Transverse colon (tissue), 4 donors: Measurements from ENCODE around the gene DNAAF5. TPM values are rescaled to one million over a fixed set of nuclear protein-coding genes. Genes with fewer than 3 reads are reported as not detected.
A peak's percentile ranks its signal among the peaks of the same experiment; 100 is the strongest.

Experiments used
- DNase-seq: peaks from one replicate; pipeline ENCODE4 v3.0.0-alpha.2; 2019
- H3K27ac ChIP-seq, 4 donors: fragments of 200-600 bp; sonication (generic); 2 replicates each; pipeline ENCODE4 v1.5.1; 2016 to 2018; ENCODE audit warnings: inconsistent platforms in 4 of 4
- H3K27me3 ChIP-seq: fragments of 200-600 bp; sonication (generic); 2 replicates; pipeline ENCODE4 v1.5.1; 2017; ENCODE audit warnings: inconsistent platforms
- H3K36me3 ChIP-seq, 4 donors: fragments of 200-600 bp; sonication (generic); 2 replicates each; pipeline ENCODE4 v1.5.1; 2017 to 2019; ENCODE audit warnings: inconsistent platforms in 4 of 4
- H3K4me1 ChIP-seq, 4 donors: fragments of 200-600 bp; sonication (generic); 2 replicates each; pipeline ENCODE4 v1.5.1; 2017 to 2020; ENCODE audit warnings: inconsistent platforms in 4 of 4
- H3K4me3 ChIP-seq, 4 donors: fragments of 200-600 bp; sonication (generic); 1 replicate in 1 of 4; 2 replicates in 3 of 4; pipeline versions ENCODE4 v1.5.1 to v1.6.1; 2017 to 2019; ENCODE audit warnings: inconsistent platforms in 4 of 4
- H3K9me3 ChIP-seq, 2 donors: fragments of 200-600 bp; sonication (generic); 2 replicates each; pipeline ENCODE4 v1.5.1; 2017 to 2019; ENCODE audit warnings: inconsistent platforms in 2 of 2
- CTCF ChIP-seq, 5 experiments: fragments of 200-600 bp in 3 of 5; fragments of 450-650 bp in 2 of 5; sonication (generic) in 3 of 5; IDR thresholded peaks; 1 replicate in 2 of 5; 2 replicates in 3 of 5; pipeline ENCODE4 v1.5.1; 2016 to 2017; ENCODE audit warnings: antibody characterized with exemption in 5 of 5, inconsistent platforms in 3 of 5, mild to moderate bottlenecking in 2 of 5, moderate library complexity in 1 of 5
- EP300 ChIP-seq: sonication (generic); formaldehyde crosslinking; IDR thresholded peaks from one replicate; pipeline ENCODE4 v1.6.1; 2017; ENCODE audit warnings: antibody characterized with exemption, low read depth
- POLR2A ChIP-seq: fragments of 450-650 bp; IDR thresholded peaks from one replicate; pipeline ENCODE4 v1.6.1; 2016; ENCODE audit warnings: antibody characterized with exemption, mild to moderate bottlenecking, moderate library complexity
- POLR2AphosphoS5 ChIP-seq, 3 donors: sonication (generic); formaldehyde crosslinking; IDR thresholded peaks; one replicate each; pipeline ENCODE4 v1.6.1; 2016; ENCODE audit warnings: antibody characterized with exemption in 3 of 3
- WGBS, 2 donors: methylation state at CpG; one replicate each; pipeline ENCODE4 v1.1.5; 2018; ENCODE audit warnings: low coverage in 1 of 2; 5-methylcytosine and 5-hydroxymethylcytosine counted together
- in situ Hi-C, 4 donors: fragments of 200-750 bp; cut with MboI; loops; one replicate each; pipeline versions ENCODE4 v1.15.0 to v1.15.1; 2017; ENCODE audit warnings: low sequenced_read_pairs in 3 of 4, low pct_ligation_motif_present in 1 of 4, low pct_unique_long_range_greater_than_20kb in 1 of 4
- intact Hi-C: fragments of 100-400 bp; cut with DNase I; formaldehyde crosslinking; loops from one replicate; pipeline ENCODE4 v1.15.1; 2023; ENCODE audit warnings: low total_unique reads
- total RNA-seq, 4 donors: library from RNA; depleted of rRNA; stranded (reverse); fragments of >200 nt; gene quantifications; one replicate each; pipeline ENCODE4 v1.1.0, GENCODE V29; 2016

Gene DNAAF5
- total RNA-seq, 4 donors from 2014 or later, result 20.5 to 97.3 (median 34.6) TPM

- TF ChIP-seq POLR2AphosphoS5 (IDR thresholded peaks at IDR 0.05), result no peak
- TF ChIP-seq CTCF (IDR thresholded peaks at IDR 0.05), result no peak
- TF ChIP-seq EP300, result no peak
- no peak for TF ChIP-seq POLR2A
- intact Hi-C loops (no loop called here), in situ Hi-C loops (no loop called here)
- Histone ChIP-seq H3K4me3 (no peak overlapping the region), H3K27me3 (peaks cover 11% of the 10 kb centered on the region), H3K36me3 (no peaks in the 10 kb centered on the region), H3K27ac (no peak overlapping the region), H3K9me3 (no peaks in the 10 kb centered on the region), H3K4me1 (peaks cover 8 to 30% (median 23%) of the 10 kb centered on the region in 4 donors)
- WGBS, 2 donors, result 82 to 91% methylated on average over 6 to 14 of the region's 14 CpGs
- no peak for DNase-seq
Measured at GRCh38 chr7:710161-710560, 16.3 kb upstream of the DNAAF5 start.

- no peak for DNase-seq
- Histone ChIP-seq H3K27me3 (peaks cover 11% of the 10 kb centered on the region), H3K36me3 (no peaks in the 10 kb centered on the region), H3K4me3 (peak overlapping the region; percentile 49 to 57 (median 53)), H3K9me3 (no peaks in the 10 kb centered on the region), H3K27ac (peak overlapping the region in 2 of 4 donors; percentile 41 to 45), H3K4me1 (peaks cover 0 to 20% (median 14%) of the 10 kb centered on the region in 4 donors)
- TF ChIP-seq POLR2A (no peak), POLR2AphosphoS5 (IDR thresholded peaks at IDR 0.05) (no peak), CTCF (IDR thresholded peaks at IDR 0.05) (no peak), EP300 (no peak)
- intact Hi-C loops, result no loop called here
- in situ Hi-C loops, result no loop called here
- 74% methylated on average over 33 of the region's 45 CpGs; no CpG with 5 or more reads in 1 of the 2 donors for WGBS, 2 donors
Measured at GRCh38 chr7:711093-711921, 15.2 kb upstream of the DNAAF5 start.

- WGBS, 2 donors, result 79% methylated on average over 22 of the region's 44 CpGs; no CpG with 5 or more reads in 1 of the 2 donors
- no peak for DNase-seq
- H3K27ac ChIP-seq, result peak overlapping the region in 1 of 4 donors; percentile 45
- in situ Hi-C loops (no loop called here), intact Hi-C loops (no loop called here)
- H3K36me3 ChIP-seq, result no peaks in the 10 kb centered on the region
- peak overlapping the region; percentile 49 to 57 (median 53) for H3K4me3 ChIP-seq
- H3K9me3 ChIP-seq, result no peaks in the 10 kb centered on the region
- peaks cover 0 to 14% (median 12%) of the 10 kb centered on the region in 4 donors for H3K4me1 ChIP-seq
- TF ChIP-seq POLR2A, result no peak
- no peak for TF ChIP-seq EP300
- no peak for TF ChIP-seq CTCF (IDR thresholded peaks at IDR 0.05)
- TF ChIP-seq POLR2AphosphoS5 (IDR thresholded peaks at IDR 0.05), result no peak
- peaks cover 11% of the 10 kb centered on the region for H3K27me3 ChIP-seq
Measured at GRCh38 chr7:711922-712380, 14.5 kb upstream of the DNAAF5 start.

GRCh38 chr7:712381-713138 lies 13.9 kb upstream of the DNAAF5 start:
- H3K9me3 ChIP-seq, result no peaks in the 10 kb centered on the region
- peak overlapping the region in 1 of 4 donors; percentile 45 for H3K27ac ChIP-seq
- 32% methylated on average over 41 of the region's 74 CpGs; no CpG with 5 or more reads in 1 of the 2 donors for WGBS, 2 donors
- H3K4me3 ChIP-seq, result peak overlapping the region; percentile 49 to 57 (median 53)
- H3K4me1 ChIP-seq, result peaks cover 0 to 11% (median 8%) of the 10 kb centered on the region in 4 donors
- DNase-seq, result no peak
- TF ChIP-seq POLR2AphosphoS5 (IDR thresholded peaks at IDR 0.05), result no peak
- TF ChIP-seq CTCF (IDR thresholded peaks at IDR 0.05), result no peak
- no peak for TF ChIP-seq EP300
- TF ChIP-seq POLR2A, result no peak
- in situ Hi-C loops, result no loop called here
- peaks cover 11% of the 10 kb centered on the region for H3K27me3 ChIP-seq
- no peaks in the 10 kb centered on the region for H3K36me3 ChIP-seq
- intact Hi-C loops, result no loop called here
